HuH-7 (cell line): ENCODE data around the gene PKP2.
A peak's percentile ranks its signal among the peaks of the same experiment; 100 is the strongest.
"Not testable (repeated sequence)": the region's sequence is repeated elsewhere in the genome, so short reads cannot be mapped to it uniquely, and the experiment has no call there.

Experiments
- DNase-seq: peaks from one replicate; pipeline ENCODE4 v3.0.0; 2011; ENCODE audit warnings: low spot score

Gene PKP2

DNA sequence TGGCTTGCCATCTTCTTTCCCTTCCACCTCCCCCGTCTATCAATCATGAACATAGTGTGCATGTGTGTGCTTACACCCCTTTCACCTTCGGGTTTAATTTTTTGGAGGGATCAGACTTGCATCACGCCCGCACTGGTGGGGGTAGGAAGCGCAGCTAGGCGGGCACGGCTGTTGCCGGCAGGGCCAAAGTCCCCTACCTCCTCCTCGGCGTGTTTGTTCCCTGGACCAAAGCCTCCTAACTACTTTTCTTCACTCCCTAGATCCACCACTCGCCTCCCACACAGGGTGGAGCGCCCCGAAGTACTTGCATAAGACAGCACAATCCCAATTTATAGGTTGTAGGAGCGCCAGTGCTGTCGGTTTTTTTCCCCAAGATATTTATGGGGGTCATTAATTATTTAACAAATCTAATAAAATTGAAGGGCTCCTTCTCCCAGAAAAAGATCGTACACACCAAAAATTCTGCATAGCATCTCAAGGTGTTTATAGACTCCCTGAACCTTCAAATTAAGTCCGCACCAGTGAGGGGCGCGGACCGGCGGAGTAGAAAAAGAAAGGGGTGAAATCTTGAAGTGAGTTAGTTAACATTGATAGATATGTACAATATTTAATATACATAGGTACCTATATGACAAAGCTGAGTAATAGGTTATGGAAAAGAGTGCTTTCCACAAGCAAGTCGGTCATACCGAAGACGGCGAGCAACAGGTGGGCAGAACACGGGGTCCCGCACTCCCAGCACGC is 717 bp downstream of the PKP2 start:
- DNase-seq: peak; percentile 68

DNA sequence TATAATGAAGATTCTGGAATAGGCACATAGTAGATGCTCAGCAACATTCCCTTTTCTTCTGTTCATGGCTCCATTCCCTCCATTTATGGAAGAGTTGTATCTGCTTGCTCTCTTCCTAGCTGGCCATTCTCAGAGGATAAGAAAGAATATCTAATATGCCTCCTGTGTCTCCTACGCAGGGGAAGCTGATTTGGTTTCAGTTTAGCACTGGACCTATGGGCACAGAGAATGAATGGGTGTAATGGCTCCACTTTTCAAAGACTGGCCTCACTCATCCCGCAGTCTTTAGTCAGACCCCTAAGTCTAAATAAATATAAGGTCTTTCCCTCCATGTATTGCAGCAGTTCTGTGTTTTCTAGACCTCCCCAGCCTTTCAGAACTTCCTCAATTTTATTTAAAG is 2.0 kb downstream of the PKP2 start:
- no peak for DNase-seq

DNA sequence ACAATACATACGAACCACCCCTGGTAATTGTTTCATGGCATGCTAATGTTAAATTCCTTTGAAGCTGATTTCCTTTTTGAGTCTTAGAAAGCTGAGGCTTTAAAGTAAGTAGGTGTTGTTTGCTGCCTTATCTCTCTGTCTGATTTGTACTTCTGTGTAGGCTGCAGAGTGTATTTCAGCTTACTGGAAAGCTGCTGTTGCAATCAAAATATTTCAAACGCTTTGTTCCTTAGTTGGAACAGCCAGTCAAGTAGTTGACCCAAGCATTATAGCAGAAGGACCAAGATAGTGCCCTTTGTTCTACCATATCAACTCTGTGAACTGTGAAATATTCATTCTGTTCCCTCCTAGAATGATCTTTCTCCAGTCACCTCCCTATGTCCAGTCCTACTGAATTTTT is 3.1 kb downstream of the PKP2 start:
- peak; percentile 49 for DNase-seq

DNA sequence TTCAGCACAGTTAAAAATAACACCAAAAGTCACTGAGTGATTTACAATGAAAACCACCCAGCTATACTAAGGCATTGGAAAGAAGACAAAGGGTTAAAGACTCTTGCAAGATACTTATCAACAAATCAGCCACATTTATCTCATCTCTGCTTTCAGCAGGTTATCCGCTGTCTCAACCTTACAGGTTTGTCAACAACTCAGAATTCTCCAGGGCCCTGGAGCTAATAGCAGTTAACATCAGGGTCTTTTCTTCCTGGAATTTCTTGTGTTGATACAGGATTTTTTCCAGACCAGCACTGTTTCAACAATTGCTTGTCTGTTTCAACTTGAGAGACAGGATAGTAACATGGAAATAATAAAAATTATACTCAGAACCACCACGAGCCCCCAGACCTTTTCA is 3.5 kb downstream of the PKP2 start:
- peak; percentile 47 for DNase-seq

DNA sequence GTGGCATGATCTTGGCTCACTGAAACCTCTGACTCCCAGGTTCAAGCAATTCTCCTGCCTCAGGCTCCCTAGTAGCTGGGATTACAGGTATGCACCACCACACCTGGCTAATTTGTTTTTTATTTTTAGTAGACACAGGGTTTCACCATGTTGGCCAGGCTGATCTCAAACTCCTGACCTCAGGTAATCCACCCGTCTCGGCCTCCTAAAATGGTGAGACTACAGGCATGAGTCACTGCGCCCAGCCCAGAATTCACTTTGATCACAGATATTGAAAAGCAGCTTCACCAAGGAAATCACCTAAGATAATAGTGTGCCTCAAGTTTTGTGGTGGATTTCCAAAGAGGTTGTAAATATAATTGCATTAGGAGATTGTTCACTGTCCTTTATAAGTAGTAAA is 4.2 kb downstream of the PKP2 start:
- not testable (repeated sequence) for DNase-seq

DNA sequence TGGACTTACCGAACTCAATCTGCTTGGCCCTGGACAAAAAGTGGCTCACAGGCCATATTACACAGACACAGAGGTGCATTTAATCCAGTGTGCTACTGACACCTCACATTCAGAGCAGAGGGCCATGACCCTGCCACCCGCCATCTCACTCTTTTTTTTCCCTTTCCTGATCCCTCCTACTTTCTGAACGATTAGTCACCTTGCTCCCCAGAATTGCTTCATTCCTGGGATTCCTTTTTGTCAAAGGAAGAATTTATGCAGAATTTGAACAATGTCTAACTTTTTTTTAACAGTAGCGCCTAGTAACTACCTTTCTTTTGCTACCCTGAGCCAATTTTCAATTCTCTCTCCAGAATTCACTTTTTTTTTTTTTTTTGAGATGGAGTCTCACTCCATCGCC is 4.6 kb downstream of the PKP2 start:
- DNase-seq: no peak

DNA sequence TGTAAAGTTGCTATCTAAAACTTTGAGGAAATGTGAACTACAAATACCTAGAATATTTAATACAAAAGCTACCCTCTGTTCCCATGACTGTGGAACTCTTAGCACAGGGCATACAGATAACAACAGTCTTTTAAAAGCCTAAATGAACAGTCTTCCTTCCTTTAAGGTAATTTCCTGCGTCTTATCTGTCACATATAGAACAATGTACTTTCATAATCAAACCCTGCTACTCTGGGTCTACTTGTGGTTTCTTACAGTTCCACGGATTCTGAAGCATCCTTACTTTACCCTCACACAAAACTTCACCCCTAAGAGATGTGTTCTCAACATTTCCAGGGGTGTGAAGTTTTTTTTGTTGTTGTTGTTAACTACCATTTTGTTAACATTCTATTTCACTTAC is 5.1 kb downstream of the PKP2 start:
- no peak for DNase-seq

DNA sequence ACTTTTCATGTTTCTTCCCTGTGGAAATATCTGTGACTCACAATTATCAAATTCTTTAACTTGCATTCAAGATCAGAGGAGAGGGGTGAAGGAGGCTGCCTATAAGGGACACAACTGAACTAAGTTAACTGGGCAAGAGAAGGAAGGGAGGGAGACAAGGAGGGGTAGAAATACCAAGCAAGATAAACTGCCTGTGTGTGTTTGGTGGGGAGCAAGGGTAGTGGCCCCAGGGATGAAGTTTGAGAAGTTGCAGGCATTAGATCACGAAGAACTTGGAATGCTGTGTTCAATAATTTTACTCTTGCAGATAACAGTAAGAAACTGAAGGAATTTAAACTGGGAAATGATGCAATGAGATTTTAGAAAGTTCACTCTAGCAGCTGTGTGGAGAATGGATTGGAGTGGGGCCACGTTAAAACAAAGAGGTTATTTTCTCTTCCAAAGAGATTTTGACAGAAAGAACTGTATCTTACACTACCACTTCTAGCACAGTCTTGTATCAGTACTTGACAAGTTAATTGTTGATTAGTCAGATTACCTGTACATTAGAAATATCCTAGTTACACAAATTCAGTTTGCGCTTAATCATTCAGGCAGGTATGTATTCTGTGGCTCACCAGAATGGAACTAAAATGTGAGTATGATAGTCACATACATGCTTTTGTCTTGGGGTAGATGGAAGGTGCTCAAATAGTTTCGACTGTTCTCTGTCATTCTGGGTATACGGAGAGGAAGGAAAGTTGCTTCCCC is 7.4 kb downstream of the PKP2 start:
- DNase-seq: no peak

DNA sequence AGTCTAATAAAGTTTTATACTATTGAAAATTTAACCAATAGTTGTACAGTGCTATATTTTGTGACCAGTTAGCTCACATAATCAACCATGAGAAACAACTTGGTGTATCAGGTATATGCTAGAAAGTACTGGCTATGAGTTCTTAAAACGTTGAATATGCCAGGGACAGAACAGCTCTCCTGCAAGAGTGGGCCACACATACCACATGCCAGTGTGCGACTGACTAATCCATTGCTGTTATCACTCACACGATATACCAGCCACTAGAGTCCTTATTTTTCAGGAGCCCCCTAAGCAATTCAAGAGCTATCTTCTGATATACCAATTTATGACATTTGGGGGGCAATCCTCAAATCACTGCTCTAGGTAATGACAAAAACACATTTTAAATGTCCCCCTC is 9.5 kb downstream of the PKP2 start:
- DNase-seq: no peak

DNA sequence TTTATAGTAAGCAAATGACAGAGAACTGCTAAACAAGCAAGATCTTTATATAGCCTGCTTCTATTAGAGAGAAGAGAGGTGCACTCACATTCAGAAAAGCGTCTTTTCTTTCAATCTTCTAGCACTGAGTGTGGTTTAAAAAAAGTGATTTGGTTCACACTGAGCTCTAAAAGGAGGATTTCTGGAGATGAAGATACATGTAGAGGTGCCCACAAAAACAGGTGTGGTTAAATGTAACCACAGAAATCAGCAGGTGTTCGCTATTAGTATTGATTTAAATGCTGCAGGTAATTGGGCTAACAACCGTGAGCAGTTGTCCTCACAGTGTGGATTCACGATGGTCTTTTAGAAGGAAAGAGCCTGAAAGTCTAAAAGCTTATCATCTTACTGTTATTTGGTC is 10.7 kb downstream of the PKP2 start:
- DNase-seq: no peak

DNA sequence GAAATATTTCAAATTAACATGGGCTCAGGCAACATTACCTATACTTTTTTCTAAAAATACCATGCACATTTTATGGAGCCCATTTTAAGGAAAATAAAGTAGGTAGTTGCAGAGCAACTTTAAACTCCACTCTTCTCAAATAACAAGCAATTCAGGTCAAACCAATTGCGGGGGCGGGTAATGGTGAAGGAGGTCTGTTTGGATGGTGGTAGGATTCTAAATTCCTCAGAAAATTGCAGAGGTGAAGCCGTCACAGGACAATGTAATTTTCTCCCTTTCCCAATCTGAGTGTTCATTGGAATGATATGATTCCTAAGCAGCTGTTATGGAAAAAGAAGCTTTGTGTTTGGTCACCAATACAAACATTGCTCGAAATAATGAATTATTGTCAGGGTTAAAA is 11.6 kb downstream of the PKP2 start:
- DNase-seq: no peak

DNA sequence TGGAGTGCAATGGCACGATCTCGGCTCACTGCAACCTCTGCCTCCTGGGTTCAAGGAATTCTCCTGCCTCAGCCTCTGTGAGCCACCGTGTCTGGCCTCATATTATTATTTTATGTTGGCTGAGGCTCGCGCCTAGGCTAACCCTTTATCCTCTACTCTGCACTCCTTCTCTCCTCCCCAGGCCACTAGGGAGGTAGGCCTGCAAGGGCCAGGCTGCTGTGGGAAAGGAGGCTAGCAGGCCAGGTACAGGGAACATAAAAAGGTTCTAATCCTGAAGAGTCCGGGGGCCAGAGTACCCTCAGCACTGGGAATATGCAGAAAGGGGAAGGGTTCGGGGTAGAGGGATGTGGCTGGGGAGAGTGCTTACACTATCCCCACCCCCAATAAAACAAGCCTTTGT is 14.9 kb downstream of the PKP2 start:
- no peak for DNase-seq

DNA sequence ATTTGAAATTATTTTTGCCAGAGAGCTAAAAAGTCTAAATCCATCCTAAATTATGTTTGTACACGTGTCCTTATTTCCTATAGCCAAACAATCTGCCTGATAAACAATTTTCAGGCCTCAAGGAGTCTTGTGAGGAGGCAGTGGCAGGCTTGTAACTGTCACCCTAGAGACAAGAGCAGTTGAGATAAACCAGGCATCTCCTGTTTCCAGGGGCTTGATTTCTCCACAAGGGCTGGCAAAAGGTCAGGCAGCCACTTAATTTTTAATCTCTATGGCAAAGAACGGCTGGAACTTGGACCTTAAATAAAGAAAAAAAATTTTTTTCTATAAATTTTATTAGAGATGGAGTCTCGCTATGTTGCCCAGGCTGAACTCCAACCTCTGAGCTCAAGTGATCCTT is 15.5 kb downstream of the PKP2 start:
- no peak for DNase-seq

DNA sequence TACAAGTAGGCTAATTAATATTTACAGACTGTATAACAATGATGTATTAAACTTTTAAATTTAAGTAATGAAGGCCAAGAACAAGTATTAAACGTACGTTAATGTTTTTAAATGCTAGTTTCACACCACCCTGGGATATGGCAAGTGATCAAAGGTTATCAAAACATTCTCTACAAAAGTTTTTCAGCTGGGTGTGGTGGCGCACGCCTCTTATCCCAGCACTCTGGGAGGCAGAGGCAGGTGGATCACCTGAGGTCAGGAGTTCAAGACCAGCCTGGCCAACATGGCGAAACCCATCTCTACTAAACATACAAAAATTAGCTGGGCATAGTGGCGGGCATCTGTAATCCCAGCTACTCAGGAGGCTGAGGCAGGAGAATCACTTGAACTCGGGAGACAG is 17.5 kb downstream of the PKP2 start:
- not testable (repeated sequence) for DNase-seq

DNA sequence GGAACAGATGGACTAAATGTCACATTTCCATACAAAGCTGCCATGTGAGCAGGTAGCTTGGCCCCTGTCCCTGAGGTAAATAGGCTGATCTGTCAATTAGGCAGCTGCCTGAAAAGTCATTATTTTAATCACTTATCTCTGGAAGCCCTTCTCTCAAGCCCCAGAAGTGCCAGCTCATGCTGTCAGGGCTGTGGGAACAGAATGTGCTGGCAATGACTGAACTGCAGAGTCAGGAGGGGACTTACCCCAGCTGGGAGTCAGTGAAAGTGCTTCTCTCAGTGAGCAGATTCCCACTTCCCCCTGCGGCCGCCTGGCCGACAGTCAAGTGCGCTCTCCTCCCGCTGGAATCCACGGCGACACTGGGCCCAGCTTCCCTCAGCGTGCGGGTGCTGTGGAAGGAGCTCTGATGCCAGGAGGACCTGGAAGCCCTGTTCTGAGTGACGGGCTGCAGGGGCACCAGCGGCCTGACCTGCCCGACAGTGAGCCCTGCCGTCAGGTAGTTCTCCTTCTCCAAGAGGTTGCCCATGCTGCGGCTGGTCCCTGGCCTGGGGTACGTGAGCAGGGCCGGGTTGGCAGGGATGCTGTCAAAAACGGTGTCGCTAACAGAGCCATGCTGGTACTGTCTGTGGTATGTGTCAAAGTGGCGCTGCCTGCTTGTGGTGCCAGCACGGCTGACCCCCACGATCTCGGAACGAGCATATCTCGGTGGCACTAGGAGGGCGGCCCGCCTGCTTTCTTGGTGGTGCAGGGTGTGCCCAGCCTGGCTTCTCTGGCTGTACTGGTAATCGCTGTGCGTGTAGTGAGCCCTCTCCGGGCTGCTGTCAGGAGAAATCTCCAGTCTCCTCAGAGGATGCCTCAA is 18.7 kb downstream of the PKP2 start:
- DNase-seq: no peak

DNA sequence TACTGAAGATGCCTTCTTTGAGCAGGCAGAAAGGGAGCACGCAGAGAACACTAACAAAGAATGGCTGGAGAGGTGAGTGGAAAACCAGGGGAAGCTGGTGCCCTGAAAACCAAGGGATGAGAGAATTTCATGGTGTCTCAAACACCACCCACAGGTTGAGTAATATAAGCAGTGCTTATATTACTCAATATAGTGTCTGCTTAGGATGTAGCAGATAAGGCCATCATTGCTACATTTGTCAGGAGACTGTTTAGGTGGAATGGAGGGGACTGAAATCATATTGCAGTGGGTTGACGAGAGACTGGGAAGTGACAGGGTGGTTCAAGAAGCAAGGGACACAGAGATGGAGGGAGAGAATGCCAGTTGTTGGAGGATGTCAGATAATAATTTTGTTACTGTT is 20.6 kb downstream of the PKP2 start:
- peak; percentile 52 for DNase-seq

DNA sequence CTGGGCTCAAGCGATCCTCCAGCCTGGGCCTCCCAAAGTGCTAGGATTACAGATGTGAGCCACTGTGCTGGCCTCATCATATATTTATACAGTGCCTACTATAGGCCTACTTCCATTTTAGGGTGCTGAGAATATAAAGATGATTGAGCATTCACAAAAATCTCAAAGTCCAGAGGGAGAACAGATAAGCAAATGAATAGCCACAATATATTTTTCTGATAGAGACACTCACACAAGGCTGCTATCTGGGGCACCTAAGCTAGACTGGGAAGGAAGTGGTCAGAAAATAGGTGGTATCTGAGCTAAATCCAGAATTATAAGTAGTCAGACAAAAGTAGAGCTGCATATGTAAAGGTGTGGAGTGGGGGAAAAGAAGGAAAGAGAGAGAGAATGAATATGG is 21.6 kb downstream of the PKP2 start:
- no peak for DNase-seq

DNA sequence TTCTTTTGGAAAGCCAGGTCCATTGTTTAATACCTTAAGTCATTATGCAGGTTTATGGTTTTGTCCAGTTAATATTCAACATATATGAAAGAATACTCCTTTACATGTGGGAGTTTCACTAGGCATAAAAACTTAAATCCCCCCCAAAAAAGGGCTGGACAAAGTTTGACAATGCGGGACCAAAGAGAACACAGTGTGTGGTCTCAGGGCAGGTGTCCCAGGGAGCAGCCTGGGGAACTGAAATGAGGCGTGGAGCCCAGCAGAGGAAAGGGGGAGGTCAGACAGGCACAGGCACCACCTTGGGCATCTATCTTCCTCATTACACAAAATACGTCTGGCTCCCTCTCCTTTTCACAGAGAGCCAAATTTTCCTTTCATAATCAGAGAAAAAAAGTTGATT is 22.5 kb downstream of the PKP2 start:
- no peak for DNase-seq

DNA sequence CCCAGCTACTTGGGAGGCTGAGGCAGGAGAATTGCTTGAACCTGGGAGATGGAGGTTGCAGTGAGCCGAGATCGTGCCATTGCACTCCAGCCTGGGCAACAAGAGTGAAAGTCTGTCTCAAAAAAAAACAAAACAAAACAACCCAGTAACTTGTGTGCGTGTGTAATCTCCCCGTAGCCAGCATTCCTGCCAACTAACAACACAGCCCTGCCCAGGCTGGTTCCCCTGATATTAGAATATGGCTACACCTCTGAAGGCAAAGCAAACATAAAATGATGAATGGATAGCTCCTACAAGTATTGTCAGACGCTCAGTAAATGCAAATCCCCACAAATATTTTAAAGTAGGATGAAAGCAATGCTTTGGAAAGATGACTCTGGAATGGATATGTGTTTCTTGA is 24.2 kb downstream of the PKP2 start:
- DNase-seq: not testable (repeated sequence)

DNA sequence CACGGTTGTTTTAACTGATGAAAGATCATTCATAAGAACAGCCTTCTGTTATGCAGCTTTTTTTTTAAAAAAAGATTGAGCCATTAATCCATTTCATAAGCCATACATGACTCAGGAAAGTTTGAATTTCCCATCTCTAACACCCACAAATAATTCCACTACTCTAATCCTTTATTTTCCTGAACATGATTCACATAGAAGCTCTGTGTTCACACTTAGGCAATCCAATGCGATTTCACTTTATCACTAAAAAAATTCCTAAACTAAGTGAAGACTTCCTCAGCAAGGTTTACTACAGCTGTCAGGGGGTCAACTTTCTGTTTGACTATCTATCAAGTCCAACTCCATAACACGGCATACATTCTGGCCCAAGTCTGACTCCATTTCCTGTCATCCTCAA is 25.9 kb downstream of the PKP2 start:
- no peak for DNase-seq

DNA sequence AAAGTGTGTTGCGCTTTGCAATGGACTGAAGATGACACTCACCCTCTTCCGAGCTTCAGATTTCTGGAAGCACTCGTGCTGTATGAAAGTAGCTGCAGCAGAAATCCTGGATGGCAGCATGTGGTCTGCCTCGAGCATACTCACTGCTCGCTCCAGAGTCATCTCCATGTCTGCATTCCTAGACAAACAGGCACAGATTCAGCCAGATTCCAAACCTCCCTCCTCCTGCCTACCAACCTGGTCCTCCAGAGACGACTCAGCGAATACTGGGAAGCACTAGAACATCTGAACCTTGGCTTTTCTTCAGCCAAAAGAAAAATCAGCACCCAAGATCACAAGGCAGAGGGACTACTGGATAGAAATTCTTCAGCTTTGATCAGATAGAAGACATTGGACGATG is 27.7 kb downstream of the PKP2 start:
- no peak for DNase-seq

DNA sequence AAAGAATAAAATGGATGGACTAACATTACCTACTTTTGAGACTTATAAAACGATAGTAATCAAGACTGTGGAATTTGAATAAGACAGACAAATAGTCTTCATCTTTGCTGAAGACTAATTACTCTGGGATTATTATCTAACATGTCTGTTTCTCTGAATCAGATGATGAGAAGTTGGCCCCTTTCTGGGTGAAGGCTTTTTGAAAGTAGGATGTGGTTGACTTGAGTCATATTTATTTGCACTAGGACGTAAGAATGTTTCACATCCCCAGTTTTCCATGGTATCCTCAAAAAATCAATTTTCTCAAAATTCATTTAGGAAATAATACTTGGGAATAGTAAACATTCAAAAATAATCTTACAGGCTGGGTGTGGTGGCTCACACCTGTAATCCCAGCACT is 31.8 kb downstream of the PKP2 start:
- DNase-seq: no peak

DNA sequence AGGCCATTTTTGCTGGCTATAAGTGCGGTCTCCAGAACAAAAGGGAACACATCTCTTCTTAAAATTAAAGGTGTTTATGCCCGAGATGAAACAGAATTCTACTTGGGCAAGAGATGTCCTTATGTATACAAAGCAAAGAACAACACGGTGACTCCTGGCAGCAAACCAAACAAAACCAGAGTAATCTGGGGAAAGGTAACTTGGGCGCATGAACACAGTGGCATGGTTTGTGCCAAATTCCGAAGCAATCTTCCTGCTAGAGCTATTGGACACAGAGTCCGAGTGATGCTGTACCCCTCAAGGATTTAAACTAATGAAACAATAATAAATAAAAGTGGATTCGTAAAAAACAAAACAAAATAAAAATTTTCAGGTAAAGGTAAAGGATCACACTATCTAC is 33.4 kb downstream of the PKP2 start:
- no peak for DNase-seq
